H1 (cell line): ENCODE results near the gene APOO. TPM values are rescaled to one million over a fixed set of nuclear protein-coding genes. Genes with fewer than 3 reads are reported as not detected.

ENCODE experiments used
- CTCF ChIA-PET: fragments of 300-600 bp; sonication (Branson Sonifier 250); formaldehyde crosslinking; loops from one replicate; lab custom pipeline; 2021; ENCODE audit not compliant: partially characterized antibody; lab: Charles Lee
- POLR2A ChIA-PET: fragments of 300-600 bp; sonication (Branson Sonifier 250); formaldehyde crosslinking; loops from one replicate; lab custom pipeline; 2021; ENCODE audit warnings: inconsistent platforms; ENCODE audit not compliant: partially characterized antibody; lab: Charles Lee
- DNase-seq, 2 experiments: peaks; one replicate each; pipeline versions ENCODE4 v3.0.0 to v3.0.0-alpha.2; 2010 to 2022; ENCODE audit warnings: low spot score in 2 of 2, low read depth in 1 of 2, mixed read lengths in 1 of 2
- FAIRE-seq: peaks from 2 replicates; lab custom pipeline; 2011; peaks lifted over from hg19 to GRCh38; lab: Jason Lieb, UNC
- H2AFZ ChIP-seq: 2 replicates; pipeline ENCODE4 v1.8.1; 2012; ENCODE audit warnings: low read length, inconsistent platforms
- H2AK5ac ChIP-seq: 2 replicates; pipeline ENCODE4 v1.6.1; 2013; ENCODE audit warnings: low read depth, low read length
- H2BK120ac ChIP-seq: replicated peaks from 2 replicates; pipeline ENCODE3; 2013; ENCODE audit warnings: low read depth, low read length, inconsistent platforms
- H2BK12ac ChIP-seq: 2 replicates; pipeline ENCODE4 v1.6.1; 2013; ENCODE audit warnings: low read depth, low read length
- H2BK15ac ChIP-seq: 2 replicates; pipeline ENCODE4 v1.6.1; 2013; ENCODE audit warnings: low read length
- H2BK20ac ChIP-seq: 2 replicates; pipeline ENCODE4 v1.6.1; 2013; ENCODE audit warnings: low read length
- H2BK5ac ChIP-seq: 2 replicates; pipeline ENCODE4 v1.6.1; 2013; ENCODE audit warnings: low read depth, low read length
- H3K14ac ChIP-seq: 2 replicates; pipeline ENCODE4 v1.6.1; 2013; ENCODE audit warnings: inconsistent platforms; ENCODE audit not compliant: insufficient read length
- H3K18ac ChIP-seq: 2 replicates; pipeline ENCODE4 v1.6.1; 2013; ENCODE audit warnings: low read length; ENCODE audit errors: extremely low read depth
- H3K23ac ChIP-seq: 2 replicates; pipeline ENCODE4 v1.6.1; 2013; ENCODE audit warnings: inconsistent platforms; ENCODE audit not compliant: insufficient read length
- H3K23me2 ChIP-seq: 2 replicates; pipeline ENCODE4 v1.6.1; 2013; ENCODE audit warnings: low read depth, low read length
- H3K27ac ChIP-seq: 2 replicates; pipeline ENCODE4 v1.6.1; 2011; ENCODE audit warnings: low read depth, low read length, inconsistent platforms
- H3K27me3 ChIP-seq, 4 experiments: replicated peaks in 1 of 4; 1 replicate in 1 of 4; 2 replicates in 3 of 4; pipeline versions ENCODE4 v1.6.1 to v1.8.1; 2011 to 2013; ENCODE audit warnings: low read length in 3 of 4, mild to moderate bottlenecking in 3 of 4, inconsistent platforms in 2 of 4, mixed read lengths in 2 of 4, moderate library complexity in 1 of 4; ENCODE audit not compliant: control insufficient read depth in 3 of 4, insufficient read depth in 3 of 4; ENCODE audit errors: extremely low read depth in 1 of 4
- H3K36me3 ChIP-seq, 4 experiments: 2 replicates each; pipeline versions ENCODE4 v1.6.1 to v1.8.1; 2011 to 2013; ENCODE audit warnings: mild to moderate bottlenecking in 4 of 4, low read length in 3 of 4, moderate library complexity in 2 of 4, control low read depth in 1 of 4, inconsistent platforms in 1 of 4; ENCODE audit not compliant: insufficient read depth in 4 of 4, control insufficient read depth in 2 of 4
- H3K4ac ChIP-seq: replicated peaks from 2 replicates; pipeline ENCODE3; 2013; ENCODE audit warnings: low read length, low read depth, mixed read lengths, inconsistent platforms; ENCODE audit not compliant: insufficient read length
- H3K4me1 ChIP-seq, 4 experiments: replicated peaks in 1 of 4; 1 replicate in 1 of 4; 2 replicates in 3 of 4; pipeline versions ENCODE4 v1.6.1 to v1.8.1; 2011 to 2013; ENCODE audit warnings: low read length in 3 of 4, inconsistent platforms in 2 of 4, mixed read lengths in 1 of 4; ENCODE audit not compliant: insufficient read depth in 4 of 4, control insufficient read depth in 3 of 4
- H3K4me2 ChIP-seq, 2 experiments: 2 replicates each; pipeline versions ENCODE4 v1.6.1 to v1.8.1; 2011 to 2013; ENCODE audit warnings: low read depth in 2 of 2, low read length in 2 of 2, control low read depth in 1 of 2, inconsistent platforms in 1 of 2, mild to moderate bottlenecking in 1 of 2; ENCODE audit not compliant: insufficient read depth in 1 of 2
- H3K4me3 ChIP-seq, 4 experiments: fragments of 200-600, 300-600 bp in 1 of 4; sonication (generic), shearing (Covaris generic), sonication (Bioruptor Twin) in 1 of 4; 2 replicates each; pipeline versions ENCODE4 v1.5.1 to v1.8.1; 2011 to 2016; ENCODE audit warnings: low read length in 4 of 4, low read depth in 3 of 4, control low read depth in 2 of 4, inconsistent platforms in 2 of 4, mild to moderate bottlenecking in 2 of 4, mixed read lengths in 1 of 4, moderate library complexity in 1 of 4; ENCODE audit not compliant: insufficient read depth in 2 of 4; ENCODE audit errors: extremely low read depth in 1 of 4
- H3K56ac ChIP-seq: replicated peaks from 2 replicates; pipeline ENCODE3; 2013; ENCODE audit warnings: low read depth, mild to moderate bottlenecking, mixed read lengths, low read length, inconsistent platforms; ENCODE audit not compliant: insufficient read length
- H3K79me1 ChIP-seq: 2 replicates; pipeline ENCODE4 v1.6.1; 2013; ENCODE audit warnings: low read depth, low read length, control low read depth
- H3K79me2 ChIP-seq, 2 experiments: 2 replicates each; pipeline versions ENCODE4 v1.6.1 to v1.8.1; 2012 to 2013; ENCODE audit warnings: low read length in 2 of 2, mild to moderate bottlenecking in 2 of 2, inconsistent platforms in 1 of 2; ENCODE audit not compliant: insufficient read depth in 2 of 2, control insufficient read depth in 1 of 2
- H3K9ac ChIP-seq, 4 experiments: replicated peaks in 1 of 4; 1 replicate in 1 of 4; 2 replicates in 3 of 4; pipeline versions ENCODE4 v1.6.1 to v1.8.1; 2011 to 2013; ENCODE audit warnings: low read depth in 3 of 4, low read length in 3 of 4, control low read depth in 2 of 4, mild to moderate bottlenecking in 2 of 4, moderate library complexity in 2 of 4, inconsistent platforms in 1 of 4; ENCODE audit errors: extremely low read depth in 1 of 4
- H3K9me3 ChIP-seq, 2 experiments: 2 replicates each; pipeline versions ENCODE4 v1.6.1 to v1.8.1; 2012 to 2013; ENCODE audit warnings: mild to moderate bottlenecking in 2 of 2, moderate library complexity in 2 of 2, control low read depth in 1 of 2, inconsistent platforms in 1 of 2, low read depth in 1 of 2, low read length in 1 of 2, mixed read lengths in 1 of 2; ENCODE audit not compliant: insufficient read depth in 2 of 2
- H4K20me1 ChIP-seq, 2 experiments: replicated peaks in 1 of 2; 2 replicates each; pipeline versions ENCODE3 to v1.8.1; 2011 to 2013; ENCODE audit warnings: inconsistent platforms in 2 of 2, low read length in 2 of 2, mild to moderate bottlenecking in 1 of 2; ENCODE audit not compliant: insufficient read depth in 2 of 2, control insufficient read depth in 1 of 2
- H4K5ac ChIP-seq: 2 replicates; pipeline ENCODE4 v1.6.1; 2013; ENCODE audit warnings: low read length, low read depth, mixed read lengths, inconsistent platforms; ENCODE audit not compliant: insufficient read length
- H4K8ac ChIP-seq: 2 replicates; pipeline ENCODE4 v1.8.0; 2013; ENCODE audit warnings: mild to moderate bottlenecking, moderate library complexity, low read length, inconsistent platforms; ENCODE audit not compliant: insufficient read depth; ENCODE audit errors: extremely low read depth
- H4K91ac ChIP-seq: replicated peaks from 2 replicates; pipeline ENCODE3; 2013; ENCODE audit warnings: low read length, mixed read lengths, inconsistent platforms; ENCODE audit not compliant: insufficient read length
- SIX5 ChIP-seq: IDR thresholded peaks from 2 replicates; pipeline ENCODE4 v1.6.1; 2011; ENCODE audit warnings: mild to moderate bottlenecking, low read depth, low read length
- WGBS, 2 experiments: shearing (Covaris generic) in 1 of 2; methylation state at CpG; one replicate each; pipeline versions ENCODE4 v1.1.6 to v1.1.7; 2013 to 2015; ENCODE audit warnings: low lambda C conversion rate in 2 of 2, mixed read lengths in 2 of 2, inconsistent platforms in 1 of 2, low coverage in 1 of 2, missing lambda C conversion rate in 1 of 2; ENCODE audit not compliant: insufficient replicate concordance in 2 of 2, insufficient coverage in 1 of 2, insufficient read length in 1 of 2; ENCODE audit errors: extremely low coverage in 1 of 2, missing lambda C conversion rate in 1 of 2; 5-methylcytosine and 5-hydroxymethylcytosine counted together
- polyA plus RNA-seq, 7 experiments: library from polyadenylated mRNA; depleted of rRNA in 3 of 7; stranded (reverse) in 5 of 7; unstranded in 2 of 7; fragments of >200 nt in 5 of 7; fragments of 200-250 nt in 2 of 7; gene quantifications; 1 replicate in 5 of 7; 2 replicates in 1 of 7; 4 replicates in 1 of 7; pipeline versions ENCODE4 v1.2.1 to v1.2.3, GENCODE V29; 2011 to 2013; ENCODE audit warnings: missing spikeins in 2 of 7, mixed read lengths in 2 of 7
- total RNA-seq: library from RNA; stranded (reverse); fragmentation: NEBNext Ultra II Directional; extraction: Animal tissue kit (Norgen Biotek cat#: 25700); gene quantifications from 2 replicates; pipeline ENCODE4 v1.2.1, GENCODE V29; 2021

Gene APOO
- total and polyA plus RNA-seq, 2 of the 8 experiments (the other 6 are each of a cell fraction or from before 2014, with no cell fraction given): 25.7 to 45.0 TPM

- H3K27ac ChIP-seq: no peak overlapping the region
- no peaks in the 10 kb centered on the region for H3K4me1 ChIP-seq
- H2BK12ac ChIP-seq: no peak overlapping the region
- H3K79me2 ChIP-seq: no peaks in the 10 kb centered on the region
- no peak overlapping the region for H2AK5ac ChIP-seq
- H2BK5ac ChIP-seq: no peak overlapping the region
- no peak overlapping the region for H3K4me2 ChIP-seq
- no peak overlapping the region for H3K4me3 ChIP-seq
- no peaks in the 10 kb centered on the region for H3K36me3 ChIP-seq
- no peaks in the 10 kb centered on the region for H3K9me3 ChIP-seq
- H2BK20ac ChIP-seq: no peak overlapping the region
- H2BK15ac ChIP-seq: no peak overlapping the region
- 92% methylated on average over 1 of the region's 1 CpG; no CpG with 5 or more reads in 1 of the 2 experiments for WGBS, 2 experiments
- H3K23me2 ChIP-seq: no peaks in the 10 kb centered on the region
- no peak overlapping the region for H3K18ac ChIP-seq
- H4K5ac ChIP-seq: no peak overlapping the region
- no peaks in the 10 kb centered on the region for H3K79me1 ChIP-seq
- H3K4ac ChIP-seq: no peak overlapping the region
- H2AFZ ChIP-seq: no peak overlapping the region
- H2BK120ac ChIP-seq: no peak overlapping the region
- no peak overlapping the region for H3K14ac ChIP-seq
- no peak overlapping the region for H3K9ac ChIP-seq
- TF ChIP-seq SIX5: no peak
- CTCF ChIA-PET: interaction anchor here (0.7 kb wide), 2 partner anchors 135 to 138 kb away, joined by 3 to 5 read pairs; no protein-coding TSS in a partner anchor
- POLR2A ChIA-PET: interaction anchor here (0.7 to 1.0 kb wide), 2 partner anchors 10 to 131 kb away, joined by 3 to 5 read pairs; no protein-coding TSS in a partner anchor
- FAIRE-seq: no peak
- H4K8ac ChIP-seq: no peak overlapping the region
- H3K23ac ChIP-seq: no peak overlapping the region
- no peak overlapping the region for H4K91ac ChIP-seq
- H4K20me1 ChIP-seq: no peaks in the 10 kb centered on the region
- H3K27me3 ChIP-seq: no peaks in the 10 kb centered on the region
- H3K56ac ChIP-seq: no peak overlapping the region
- no peak for DNase-seq
Measured at GRCh38 chrX:23919148-23919547, 11.4 kb upstream of the APOO start.
